ENCODE results near the gene ASB10.
A peak's percentile ranks its signal among the peaks of the same experiment; 100 is the strongest.

Gene ASB10

GRCh38 chr7:151225948-151226510 is 39.0 kb upstream of the ASB10 start:
- no peak for TF ChIP-seq CTCF (IDR thresholded peaks at IDR 0.05; ENCODE audit: control insufficient read depth, insufficient read depth, low read depth, low read length, missing control alignments)
- peak overlapping the region; percentile 97 for H3K4me3 ChIP-seq (ENCODE audit: control insufficient read depth, low read depth, low read length)
- no peak for DNase-seq (ENCODE audit: low read depth)

GRCh38 chr7:151223728-151224127 is 36.7 kb upstream of the ASB10 start:
- TF ChIP-seq CTCF (IDR thresholded peaks at IDR 0.05; ENCODE audit: control insufficient read depth, insufficient read depth, low read depth, low read length, missing control alignments) = no peak
- H3K4me3 ChIP-seq (ENCODE audit: control insufficient read depth, low read depth, low read length) = no peak overlapping the region
- DNase-seq (ENCODE audit: low read depth) = no peak

- no peak for DNase-seq (ENCODE audit: low read depth)
- no peak overlapping the region for H3K4me3 ChIP-seq (ENCODE audit: control insufficient read depth, low read depth, low read length)
- no peak for TF ChIP-seq CTCF (IDR thresholded peaks at IDR 0.05; ENCODE audit: control insufficient read depth, insufficient read depth, low read depth, low read length, missing control alignments)
Measured at GRCh38 chr7:151218170-151218569, 31.1 kb upstream of the ASB10 start.

- no peak overlapping the region for H3K4me3 ChIP-seq (ENCODE audit: control insufficient read depth, low read depth, low read length)
- TF ChIP-seq CTCF (IDR thresholded peaks at IDR 0.05; ENCODE audit: control insufficient read depth, insufficient read depth, low read depth, low read length, missing control alignments) = no peak
Measured at GRCh38 chr7:151215396-151215795, 28.3 kb upstream of the ASB10 start.

GRCh38 chr7:151213826-151214225 is 26.8 kb upstream of the ASB10 start:
- no peak for TF ChIP-seq CTCF (IDR thresholded peaks at IDR 0.05; ENCODE audit: control insufficient read depth, insufficient read depth, low read depth, low read length, missing control alignments)
- H3K4me3 ChIP-seq (ENCODE audit: control insufficient read depth, low read depth, low read length) = no peak overlapping the region
- no peak for DNase-seq (ENCODE audit: low read depth)

More at GRCh38 chr7:151215396-151215795, 28.3 kb upstream of the ASB10 start:
- no peak for DNase-seq (ENCODE audit: low read depth)

GRCh38 chr7:151212626-151213025 is 25.6 kb upstream of the ASB10 start:
- TF ChIP-seq CTCF (IDR thresholded peaks at IDR 0.05; ENCODE audit: control insufficient read depth, insufficient read depth, low read depth, low read length, missing control alignments) = no peak
- H3K4me3 ChIP-seq (ENCODE audit: control insufficient read depth, low read depth, low read length) = no peak overlapping the region
- no peak for DNase-seq (ENCODE audit: low read depth)

Data from AG09309 (cell line).